NCI-H1092 (cell line): Measurements from ENCODE around the gene FRG2C.
"Not testable (repeated sequence)": the region's sequence is repeated elsewhere in the genome, so short reads cannot be mapped to it uniquely, and the experiment has no call there.

Experiments
- DNase-seq: peaks from one replicate; lab custom pipeline; 2025; lab: John Stamatoyannopoulos, UW

Gene FRG2C

DNA sequence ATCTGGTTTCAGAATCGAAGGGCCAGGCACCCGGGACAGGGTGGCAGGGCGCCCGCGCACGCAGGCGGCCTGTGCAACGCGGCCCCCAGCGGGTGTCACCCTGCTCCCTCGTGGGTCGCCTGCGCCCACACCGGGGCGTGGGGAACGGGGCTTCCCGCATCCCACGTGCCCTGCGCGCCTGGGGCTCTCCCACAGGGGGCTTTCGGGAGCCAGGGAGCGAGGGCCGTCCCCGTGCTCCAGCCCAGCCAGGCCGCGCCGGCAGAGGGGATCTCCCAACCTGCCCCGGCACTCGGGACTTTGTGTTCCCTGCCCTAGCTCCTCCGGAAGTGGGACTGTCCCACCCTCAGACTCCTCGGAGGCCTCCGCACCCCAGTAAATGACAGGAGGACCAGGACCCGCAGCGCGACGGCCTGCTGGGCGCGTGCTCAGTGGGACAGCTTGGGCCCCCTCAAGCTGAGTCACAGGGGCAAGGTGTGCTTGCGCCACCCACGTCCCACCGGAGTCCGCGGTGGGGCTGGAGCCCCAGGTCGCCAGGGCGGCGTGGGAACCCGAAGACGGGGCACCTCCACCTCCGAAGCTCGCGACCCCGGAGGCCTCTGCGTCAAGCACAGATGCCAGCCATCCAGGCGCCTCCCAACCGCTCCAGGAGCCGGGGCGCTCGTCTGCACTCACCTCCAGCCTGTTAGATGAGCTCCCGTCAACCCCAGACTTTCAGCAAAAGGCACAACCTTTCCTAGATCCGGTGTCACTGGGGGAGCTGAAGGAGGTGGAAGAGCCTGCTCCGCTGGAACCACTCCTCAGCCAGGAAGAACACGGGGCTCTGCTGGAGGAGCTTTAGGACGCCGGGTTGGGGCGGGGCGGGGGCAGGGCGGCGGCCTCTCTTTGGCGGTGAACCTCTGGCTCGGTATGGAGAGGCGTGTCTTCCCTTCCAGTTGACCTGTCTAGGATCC, 5.5 kb downstream of the FRG2C start:
- DNase-seq, result not testable (repeated sequence)

GRCh38 chr3:75670298-75671286, 6.5 kb downstream of the FRG2C start:
- not testable (repeated sequence) for DNase-seq

DNA sequence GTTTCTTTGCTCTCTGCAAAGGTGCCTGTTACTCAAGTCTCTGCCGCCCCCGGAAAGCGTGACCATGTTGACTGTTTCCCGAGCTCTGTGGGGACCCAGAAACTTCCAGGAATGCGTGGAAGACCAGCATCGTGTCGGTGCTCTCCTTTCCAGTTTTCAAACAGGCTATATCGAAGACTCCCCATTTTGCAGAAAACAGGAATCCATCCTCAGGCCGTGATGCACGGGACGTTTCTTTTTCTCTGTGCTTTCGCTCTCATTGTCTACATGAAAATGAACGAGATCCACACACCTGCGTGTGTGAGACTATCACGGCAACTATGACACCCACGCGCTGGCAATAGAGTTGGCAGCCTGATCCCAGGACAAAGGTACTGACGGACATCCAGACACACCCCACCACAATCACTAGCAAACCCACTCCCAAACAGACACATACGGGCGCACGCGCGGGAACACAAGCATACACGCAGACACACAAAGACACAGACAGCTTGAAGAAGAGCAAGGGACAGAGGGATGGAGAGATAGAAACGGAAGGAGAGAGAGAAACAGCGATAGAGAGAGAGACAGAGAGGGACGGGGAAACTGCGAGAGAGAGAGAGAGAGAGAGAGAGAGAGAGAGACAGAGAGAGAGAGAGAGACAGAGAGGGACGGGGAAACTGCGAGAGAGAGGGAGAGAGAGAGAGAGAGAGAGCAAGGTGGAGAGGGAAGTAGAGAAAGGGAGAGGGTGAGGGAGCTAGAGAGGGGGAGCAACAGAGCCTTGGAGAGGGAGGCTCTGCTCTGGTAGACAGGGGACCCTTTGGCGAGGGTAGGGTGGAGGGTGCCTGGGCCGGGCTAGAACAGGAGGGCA, 7.4 kb downstream of the FRG2C start:
- not testable (repeated sequence) for DNase-seq

DNA sequence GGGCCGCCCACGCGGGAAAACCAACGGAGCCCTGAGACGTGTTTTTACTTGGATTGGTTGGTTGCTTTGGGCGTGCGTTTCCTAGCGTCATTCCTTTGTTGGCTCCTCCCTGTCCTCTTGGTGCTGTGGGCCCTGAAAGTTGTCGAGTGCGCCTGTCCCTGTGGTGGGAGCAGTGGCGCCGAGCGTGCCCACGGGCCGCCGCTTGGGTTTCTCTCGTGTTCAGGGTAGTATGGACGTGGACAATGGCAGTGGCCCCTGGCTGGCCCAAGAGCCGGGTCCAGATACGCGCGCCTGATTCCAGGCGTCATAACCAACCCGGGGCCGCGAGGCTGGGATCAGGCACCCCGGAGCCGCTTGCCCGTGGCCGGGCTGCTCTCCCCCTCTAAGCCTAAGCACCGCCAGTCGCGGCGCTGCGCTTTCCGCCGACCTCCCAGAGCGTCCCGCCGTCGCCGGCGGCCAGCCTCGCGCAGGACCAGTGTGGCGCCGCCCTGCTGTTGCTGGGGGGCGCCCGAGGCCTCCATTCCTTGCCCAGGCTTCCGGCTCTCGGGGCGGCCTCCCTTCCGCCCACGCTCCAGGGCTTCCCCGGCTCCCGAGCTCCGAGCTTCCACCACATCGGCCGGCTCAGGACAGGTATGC, 8.1 kb downstream of the FRG2C start:
- DNase-seq, result not testable (repeated sequence)

DNA sequence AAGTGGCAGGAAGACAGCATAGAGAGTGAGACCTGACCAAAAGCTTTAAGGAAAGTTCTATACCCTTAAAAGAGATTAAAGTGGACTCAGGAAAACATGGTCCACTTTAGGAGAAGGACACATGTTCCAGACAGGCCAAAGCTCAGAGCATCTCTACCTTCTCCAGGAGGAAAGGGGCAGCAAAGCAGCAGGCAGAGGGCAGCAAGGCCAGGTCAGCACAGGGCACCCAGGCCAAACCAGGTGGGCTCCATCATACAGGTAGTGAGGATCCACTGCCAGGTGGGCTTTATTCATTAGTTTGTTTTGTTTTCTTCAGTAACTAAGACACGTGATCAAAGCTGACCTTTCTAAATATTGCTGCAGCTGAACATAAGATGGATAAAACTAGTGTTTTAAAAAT, 19.8 kb downstream of the FRG2C start:
- not testable (repeated sequence) for DNase-seq

- no peak for DNase-seq
Measured at GRCh38 chr3:75687323-75687722, 23.2 kb downstream of the FRG2C start.

DNA sequence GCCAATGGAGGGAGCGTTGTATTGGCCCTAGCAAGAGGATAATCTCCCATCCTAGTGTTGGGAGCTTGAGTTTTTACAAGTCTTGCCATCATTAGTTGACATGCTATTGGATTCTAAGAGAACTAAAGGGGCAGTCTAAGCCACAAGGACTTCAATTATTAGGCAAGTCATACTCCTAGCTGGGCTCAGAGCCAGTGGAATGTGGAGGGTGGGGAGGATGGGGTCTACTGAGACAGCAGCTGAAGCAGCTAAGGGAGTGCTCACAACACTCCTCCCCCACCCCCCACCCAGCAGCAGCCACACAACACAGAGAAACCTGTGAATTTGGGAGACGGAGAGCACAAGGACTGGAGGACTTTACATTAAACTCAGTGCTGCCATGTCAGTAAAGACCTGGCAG, 27.9 kb downstream of the FRG2C start:
- no peak for DNase-seq
